NB4 (cell line): Measurements from ENCODE around the gene IGF1R.

Experiments used
- DNase-seq: peaks from one replicate; pipeline ENCODE4 v3.0.0; 2010; ENCODE audit warnings: low read depth
- H3K4me3 ChIP-seq: one replicate; pipeline ENCODE4 v1.5.1; 2011; ENCODE audit warnings: mild to moderate bottlenecking, low read depth, low read length, moderate library complexity
- CTCF ChIP-seq: IDR thresholded peaks from one replicate; pipeline ENCODE4 v1.5.1; 2012; ENCODE audit warnings: low read depth, low read length
- MAX ChIP-seq: IDR thresholded peaks from 2 replicates; pipeline ENCODE4 v1.6.1; 2011; ENCODE audit warnings: low read depth, low read length
- MYC ChIP-seq: IDR thresholded peaks from 2 replicates; pipeline ENCODE4 v1.6.1; 2011; ENCODE audit warnings: low read depth, low read length
- POLR2A ChIP-seq: IDR thresholded peaks from 2 replicates; pipeline ENCODE4 v1.6.1; 2011; ENCODE audit warnings: mild to moderate bottlenecking; ENCODE audit not compliant: insufficient read length; ENCODE audit errors: extremely low read depth

IGF1R gene

GRCh38 chr15:98901434-98902072 is 253.2 kb downstream of the IGF1R start:
- TF ChIP-seq CTCF (no peak), MAX (no peak), POLR2A (no peak), MYC (no peak)
- no peak overlapping the region for H3K4me3 ChIP-seq
- no peak for DNase-seq

- TF ChIP-seq POLR2A (no peak), MAX (no peak), MYC (no peak), CTCF (no peak)
- DNase-seq, result no peak
- no peak overlapping the region for H3K4me3 ChIP-seq
Measured at GRCh38 chr15:98902931-98903330, 254.6 kb downstream of the IGF1R start.

- no peak overlapping the region for H3K4me3 ChIP-seq
- no peak for DNase-seq
- TF ChIP-seq MYC, result no peak
- TF ChIP-seq POLR2A, result no peak
- no peak for TF ChIP-seq CTCF
- no peak for TF ChIP-seq MAX
Measured at GRCh38 chr15:98903377-98904018, 255.2 kb downstream of the IGF1R start.

GRCh38 chr15:98904544-98904943 is 256.2 kb downstream of the IGF1R start:
- TF ChIP-seq POLR2A (no peak), MYC (no peak), MAX (0 out of 2 replicates have a peak, but pooled peaks have one; percentile 30), CTCF (peak; percentile 82)
- peak; percentile 82 for DNase-seq
- no peak overlapping the region for H3K4me3 ChIP-seq

GRCh38 chr15:98905963-98906711 is 257.8 kb downstream of the IGF1R start:
- DNase-seq, result no peak
- no peak overlapping the region for H3K4me3 ChIP-seq
- TF ChIP-seq POLR2A (no peak), CTCF (no peak), MYC (no peak), MAX (no peak)
